Fibroblast of villous mesenchyme (primary cell): ENCODE data around the gene CRIP3. TPM values are rescaled to one million over a fixed set of nuclear protein-coding genes. Genes with fewer than 3 reads are reported as not detected.
"Not testable (repeated sequence)": the region's sequence is repeated elsewhere in the genome, so short reads cannot be mapped to it uniquely, and the experiment has no call there.

Source experiments
- DNase-seq: peaks from one replicate; pipeline ENCODE4 v3.0.0-alpha.2; 2010; ENCODE audit warnings: low read depth
- H3K4me3 ChIP-seq: 2 replicates; pipeline ENCODE4 v1.5.1; 2011; ENCODE audit warnings: low read depth, mild to moderate bottlenecking, low read length
- CTCF ChIP-seq: IDR thresholded peaks from 2 replicates; pipeline ENCODE4 v1.5.1; 2012; ENCODE audit warnings: low read depth, mild to moderate bottlenecking, low read length; ENCODE audit not compliant: insufficient read depth
- total RNA-seq: library from RNA; depleted of rRNA; stranded (reverse); fragments of >200 nt; gene quantifications from 2 replicates; pipeline ENCODE4 v1.2.3, GENCODE V29; 2012

CRIP3 gene
- total RNA-seq, result not detected in 2 replicates

GRCh38 chr6:43308101-43308989 is at the start of gene CRIP3:
Gene CRIP3 (minus strand): TSS chr6:43308826. CDS start chr6:43308792, 34 bp downstream.
- peak within 1 kb of the TSS; percentile 39 for H3K4me3 ChIP-seq
- peak; percentile 6 for DNase-seq
- TF ChIP-seq CTCF, result peak; percentile 19

- TF ChIP-seq CTCF, result peak; percentile 32
- H3K4me3 ChIP-seq, result no peak overlapping the region
- no peak for DNase-seq
Measured at GRCh38 chr6:43355862-43356590, 47.4 kb upstream of the CRIP3 start.

GRCh38 chr6:43351951-43352350 is 43.3 kb upstream of the CRIP3 start:
- DNase-seq, H3K4me3 ChIP-seq: not testable (repeated sequence)

- DNase-seq, result no peak
- no peak for TF ChIP-seq CTCF
- H3K4me3 ChIP-seq, result no peak overlapping the region
Measured at GRCh38 chr6:43347444-43347843, 38.8 kb upstream of the CRIP3 start.

GRCh38 chr6:43347021-43347420 is 38.4 kb upstream of the CRIP3 start:
- no peak for TF ChIP-seq CTCF
- no peak for DNase-seq
- no peak overlapping the region for H3K4me3 ChIP-seq

GRCh38 chr6:43346243-43346642 is 37.6 kb upstream of the CRIP3 start:
- not testable (repeated sequence) for DNase-seq, H3K4me3 ChIP-seq

- H3K4me3 ChIP-seq, result no peak overlapping the region
- TF ChIP-seq CTCF, result no peak
- no peak for DNase-seq
Measured at GRCh38 chr6:43339168-43339567, 30.5 kb upstream of the CRIP3 start.
